ENCODE results near the gene CDC42BPA.

CDC42BPA gene

DNA sequence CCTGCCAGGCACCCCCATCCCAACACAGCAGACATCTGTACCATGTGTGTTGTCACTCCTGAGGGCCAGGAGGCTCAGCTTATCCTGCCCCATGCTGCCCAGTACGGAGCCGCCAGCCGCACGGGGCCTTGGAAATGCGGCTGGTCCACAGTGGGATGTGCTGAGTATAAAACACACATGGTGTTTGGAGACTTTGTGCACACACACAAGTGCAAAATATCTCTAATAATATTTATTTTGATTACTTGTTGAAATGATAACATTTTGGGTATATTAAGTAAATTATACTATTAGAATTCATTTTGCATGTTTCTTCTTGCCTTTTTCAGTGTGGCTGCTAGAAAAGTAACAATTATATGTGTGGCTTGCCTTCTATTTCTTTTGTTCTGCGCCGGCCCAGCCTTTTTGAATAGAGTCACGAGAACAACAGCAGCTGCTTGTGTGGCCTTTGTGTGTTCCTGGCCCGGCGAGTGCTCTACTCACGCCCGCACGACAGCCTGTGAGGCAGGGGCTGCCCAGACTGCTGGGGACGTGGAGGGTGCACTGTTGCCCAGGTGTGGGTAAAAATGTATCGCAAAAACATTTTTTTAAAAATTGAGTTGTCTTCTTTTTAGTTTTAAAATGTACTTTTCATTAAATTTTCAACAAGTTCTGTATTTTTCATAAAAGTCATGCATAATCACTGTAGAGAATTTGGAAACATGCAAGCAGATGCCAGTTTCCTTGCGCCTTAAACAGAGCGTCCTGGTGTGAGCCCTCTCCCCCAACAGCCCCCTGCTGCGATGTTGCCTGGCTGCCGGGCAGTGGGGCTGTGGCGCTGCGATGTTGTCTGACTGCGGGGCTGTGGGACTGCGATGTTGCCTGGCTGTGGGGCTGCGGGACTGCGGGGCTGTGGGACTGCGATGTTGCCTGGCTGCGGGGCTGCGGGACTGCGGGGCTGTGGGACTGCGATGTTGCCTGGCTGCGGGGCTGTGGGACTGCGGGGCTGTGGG lies 342.7 kb downstream of the CDC42BPA start:
- Histone ChIP-seq H3K27ac (ENCODE audit: low read length) (no peak overlapping the region), H3K36me3 (ENCODE audit: control insufficient read depth, insufficient read depth, low read length) (0 out of 2 replicates have a peak, but pooled peaks cover 2% of the 10 kb centered on the region), H3K4me3 (ENCODE audit: low read length) (no peak overlapping the region), H3K4me1 (ENCODE audit: control insufficient read depth, insufficient read depth, low read length) (no peaks in the 10 kb centered on the region), H3K9me3 (ENCODE audit: control insufficient read depth, insufficient read depth, low read length) (no peaks in the 10 kb centered on the region), H3K27me3 (ENCODE audit: control insufficient read depth, insufficient read depth, low read length) (no peaks in the 10 kb centered on the region)
- no peak for DNase-seq (ENCODE audit: low read depth, low spot score)
- WGBS (ENCODE audit: insufficient coverage, insufficient read length), result no CpG with 5 or more reads among the region's 32 CpGs

GRCh38 chr1:226974544-226975258 lies 343.6 kb downstream of the CDC42BPA start:
- WGBS (ENCODE audit: insufficient coverage, insufficient read length), result no CpG with 5 or more reads among the region's 14 CpGs
- H3K4me3 ChIP-seq (ENCODE audit: low read length), result no peak overlapping the region
- no peaks in the 10 kb centered on the region for H3K27me3 ChIP-seq (ENCODE audit: control insufficient read depth, insufficient read depth, low read length)
- H3K9me3 ChIP-seq (ENCODE audit: control insufficient read depth, insufficient read depth, low read length), result no peaks in the 10 kb centered on the region
- H3K4me1 ChIP-seq (ENCODE audit: control insufficient read depth, insufficient read depth, low read length), result no peaks in the 10 kb centered on the region
- no peak for DNase-seq (ENCODE audit: low read depth, low spot score)
- H3K36me3 ChIP-seq (ENCODE audit: control insufficient read depth, insufficient read depth, low read length), result 0 out of 2 replicates have a peak, but pooled peaks cover 2% of the 10 kb centered on the region
- H3K27ac ChIP-seq (ENCODE audit: low read length), result no peak overlapping the region

DNA sequence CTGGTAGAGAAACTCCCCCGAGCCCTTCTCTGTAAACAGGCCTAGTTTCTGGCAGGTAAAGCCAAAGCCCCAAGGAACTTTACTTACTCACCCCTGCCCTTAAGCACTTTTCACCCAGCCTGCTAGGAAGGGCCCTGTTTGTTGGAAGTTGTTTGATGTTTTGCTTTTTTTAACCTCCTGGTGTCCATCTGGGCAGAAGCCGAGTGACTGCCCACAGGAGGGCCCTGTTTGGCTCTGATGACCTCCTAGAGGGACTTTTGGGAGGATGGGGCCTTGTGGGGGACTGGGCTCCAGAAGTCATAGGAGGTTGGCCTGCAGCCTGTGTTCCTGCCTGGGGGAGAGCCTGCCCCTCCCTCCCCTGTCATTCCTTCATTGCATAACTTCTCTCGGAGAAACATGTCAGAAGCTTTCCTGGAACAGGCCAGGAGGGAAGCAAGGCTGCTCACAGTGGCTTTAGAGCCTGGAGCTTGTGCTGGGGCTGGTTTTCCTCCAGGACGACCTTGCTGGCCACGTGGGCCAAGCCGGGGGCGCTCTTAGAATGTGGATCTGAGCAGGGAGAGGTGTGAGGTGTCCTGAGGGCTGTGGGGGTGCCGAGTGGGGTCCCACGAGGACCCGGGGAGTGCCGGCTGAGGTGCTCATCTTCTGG lies 344.3 kb downstream of the CDC42BPA start:
- DNase-seq (ENCODE audit: low read depth, low spot score), result no peak
- no peak overlapping the region for H3K27ac ChIP-seq (ENCODE audit: low read length)
- WGBS (ENCODE audit: insufficient coverage, insufficient read length), result no CpG with 5 or more reads among the region's 11 CpGs

GRCh38 chr1:226973371-226973897 lies 344.9 kb downstream of the CDC42BPA start:
- no CpG with 5 or more reads among the region's 5 CpGs for WGBS (ENCODE audit: insufficient coverage, insufficient read length)
- Histone ChIP-seq H3K4me3 (ENCODE audit: low read length) (no peak overlapping the region), H3K9me3 (ENCODE audit: control insufficient read depth, insufficient read depth, low read length) (no peaks in the 10 kb centered on the region), H3K4me1 (ENCODE audit: control insufficient read depth, insufficient read depth, low read length) (no peaks in the 10 kb centered on the region), H3K27ac (ENCODE audit: low read length) (no peak overlapping the region), H3K36me3 (ENCODE audit: control insufficient read depth, insufficient read depth, low read length) (0 out of 2 replicates have a peak, but pooled peaks cover 2% of the 10 kb centered on the region), H3K27me3 (ENCODE audit: control insufficient read depth, insufficient read depth, low read length) (no peaks in the 10 kb centered on the region)
- DNase-seq (ENCODE audit: low read depth, low spot score), result no peak

More for the DNA sequence above, 344.3 kb downstream of the CDC42BPA start:
- H3K4me1 ChIP-seq (ENCODE audit: control insufficient read depth, insufficient read depth, low read length), result no peaks in the 10 kb centered on the region
- no peaks in the 10 kb centered on the region for H3K9me3 ChIP-seq (ENCODE audit: control insufficient read depth, insufficient read depth, low read length)
- no peak overlapping the region for H3K4me3 ChIP-seq (ENCODE audit: low read length)
- no peaks in the 10 kb centered on the region for H3K27me3 ChIP-seq (ENCODE audit: control insufficient read depth, insufficient read depth, low read length)
- 0 out of 2 replicates have a peak, but pooled peaks cover 2% of the 10 kb centered on the region for H3K36me3 ChIP-seq (ENCODE audit: control insufficient read depth, insufficient read depth, low read length)

GRCh38 chr1:226972931-226973330 lies 345.4 kb downstream of the CDC42BPA start:
- DNase-seq (ENCODE audit: low read depth, low spot score), result no peak
- no CpG with 5 or more reads among the region's 6 CpGs for WGBS (ENCODE audit: insufficient coverage, insufficient read length)

GRCh38 chr1:226971765-226972164 lies 346.5 kb downstream of the CDC42BPA start:
- WGBS (ENCODE audit: insufficient coverage, insufficient read length), result no CpG with 5 or more reads among the region's 1 CpG
- Histone ChIP-seq H3K27me3 (ENCODE audit: control insufficient read depth, insufficient read depth, low read length) (no peaks in the 10 kb centered on the region), H3K36me3 (ENCODE audit: control insufficient read depth, insufficient read depth, low read length) (no peaks in the 10 kb centered on the region), H3K9me3 (ENCODE audit: control insufficient read depth, insufficient read depth, low read length) (no peaks in the 10 kb centered on the region), H3K4me1 (ENCODE audit: control insufficient read depth, insufficient read depth, low read length) (no peaks in the 10 kb centered on the region), H3K4me3 (ENCODE audit: low read length) (no peak overlapping the region), H3K27ac (ENCODE audit: low read length) (no peak overlapping the region)
- no peak for DNase-seq (ENCODE audit: low read depth, low spot score)

More at GRCh38 chr1:226972931-226973330, 345.4 kb downstream of the CDC42BPA start:
- Histone ChIP-seq H3K9me3 (ENCODE audit: control insufficient read depth, insufficient read depth, low read length) (no peaks in the 10 kb centered on the region), H3K4me1 (ENCODE audit: control insufficient read depth, insufficient read depth, low read length) (no peaks in the 10 kb centered on the region), H3K27me3 (ENCODE audit: control insufficient read depth, insufficient read depth, low read length) (no peaks in the 10 kb centered on the region), H3K4me3 (ENCODE audit: low read length) (no peak overlapping the region), H3K36me3 (ENCODE audit: control insufficient read depth, insufficient read depth, low read length) (0 out of 2 replicates have a peak, but pooled peaks cover 2% of the 10 kb centered on the region), H3K27ac (ENCODE audit: low read length) (no peak overlapping the region)

DNA sequence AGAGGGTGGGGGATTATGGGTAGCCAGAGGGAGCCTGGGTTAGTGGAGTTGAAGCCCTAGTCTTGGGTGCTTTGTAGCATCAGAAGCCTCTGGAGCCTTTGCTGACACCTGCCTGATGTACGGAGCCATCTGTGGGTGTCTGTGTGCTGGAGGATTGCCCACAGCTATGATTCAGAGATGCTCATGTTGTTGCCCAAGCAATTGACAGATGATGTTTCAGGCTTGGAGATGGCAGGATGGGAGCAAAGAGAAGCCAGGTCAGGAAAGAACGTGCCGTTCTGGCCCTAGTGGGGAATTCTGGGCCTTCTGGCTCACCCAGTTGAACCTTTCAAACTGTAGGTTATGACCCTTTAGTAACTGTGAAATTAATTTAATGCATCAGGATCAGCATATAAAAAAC lies 350.6 kb downstream of the CDC42BPA start:
- no peak for DNase-seq (ENCODE audit: low read depth, low spot score)
- H3K4me3 ChIP-seq (ENCODE audit: low read length), result no peak overlapping the region
- H3K36me3 ChIP-seq (ENCODE audit: control insufficient read depth, insufficient read depth, low read length), result peaks cover 3% of the 10 kb centered on the region; the same call in 1 of the 2 replicates
- H3K9me3 ChIP-seq (ENCODE audit: control insufficient read depth, insufficient read depth, low read length), result no peaks in the 10 kb centered on the region
- H3K27ac ChIP-seq (ENCODE audit: low read length), result no peak overlapping the region
- no peaks in the 10 kb centered on the region for H3K4me1 ChIP-seq (ENCODE audit: control insufficient read depth, insufficient read depth, low read length)
- no peaks in the 10 kb centered on the region for H3K27me3 ChIP-seq (ENCODE audit: control insufficient read depth, insufficient read depth, low read length)
- WGBS (ENCODE audit: insufficient coverage, insufficient read length), result no CpG with 5 or more reads among the region's 3 CpGs

GRCh38 chr1:226966683-226967082 lies 351.6 kb downstream of the CDC42BPA start:
- Histone ChIP-seq H3K27me3 (ENCODE audit: control insufficient read depth, insufficient read depth, low read length) (no peaks in the 10 kb centered on the region), H3K9me3 (ENCODE audit: control insufficient read depth, insufficient read depth, low read length) (no peaks in the 10 kb centered on the region), H3K4me3 (ENCODE audit: low read length) (no peak overlapping the region), H3K4me1 (ENCODE audit: control insufficient read depth, insufficient read depth, low read length) (no peaks in the 10 kb centered on the region), H3K27ac (ENCODE audit: low read length) (no peak overlapping the region), H3K36me3 (ENCODE audit: control insufficient read depth, insufficient read depth, low read length) (peaks cover 3% of the 10 kb centered on the region; the same call in 1 of the 2 replicates)
- DNase-seq (ENCODE audit: low read depth, low spot score), result no peak
- no CpG with 5 or more reads among the region's 4 CpGs for WGBS (ENCODE audit: insufficient coverage, insufficient read length)

- H3K9me3 ChIP-seq (ENCODE audit: control insufficient read depth, insufficient read depth, low read length), result no peaks in the 10 kb centered on the region
- no peak overlapping the region for H3K4me3 ChIP-seq (ENCODE audit: low read length)
- no CpG with 5 or more reads among the region's 23 CpGs for WGBS (ENCODE audit: insufficient coverage, insufficient read length)
- H3K4me1 ChIP-seq (ENCODE audit: control insufficient read depth, insufficient read depth, low read length), result no peaks in the 10 kb centered on the region
- DNase-seq (ENCODE audit: low read depth, low spot score), result no peak
- H3K36me3 ChIP-seq (ENCODE audit: control insufficient read depth, insufficient read depth, low read length), result peaks cover 3% of the 10 kb centered on the region; the same call in 1 of the 2 replicates
- H3K27ac ChIP-seq (ENCODE audit: low read length), result no peak overlapping the region
- no peaks in the 10 kb centered on the region for H3K27me3 ChIP-seq (ENCODE audit: control insufficient read depth, insufficient read depth, low read length)
Measured at GRCh38 chr1:226965581-226966440, 352.5 kb downstream of the CDC42BPA start.
